ENCODE data around the gene RNF220.
"Not testable (repeated sequence)": the region's sequence is repeated elsewhere in the genome, so short reads cannot be mapped to it uniquely, and the experiment has no call there.

- not testable (repeated sequence) for TF ChIP-seq CTCF (IDR thresholded peaks at IDR 0.05; ENCODE audit: low read depth, low read length, poor library complexity, severe bottlenecking); EZH2phosphoT487 (IDR thresholded peaks at IDR 0.05; ENCODE audit: borderline replicate concordance, low read length)
Observed at GRCh38 chr1:44666719-44667118, 261.7 kb downstream of the RNF220 start.
